Measurements from ENCODE around the gene WDR53. TPM values are rescaled to one million over a fixed set of nuclear protein-coding genes. Genes with fewer than 3 reads are reported as not detected.
"Not testable (repeated sequence)": the region's sequence is repeated elsewhere in the genome, so short reads cannot be mapped to it uniquely, and the experiment has no call there.

WDR53 gene
- total RNA-seq, 2 experiments from 2014 or later: 24.4 to 30.3 TPM

DNA sequence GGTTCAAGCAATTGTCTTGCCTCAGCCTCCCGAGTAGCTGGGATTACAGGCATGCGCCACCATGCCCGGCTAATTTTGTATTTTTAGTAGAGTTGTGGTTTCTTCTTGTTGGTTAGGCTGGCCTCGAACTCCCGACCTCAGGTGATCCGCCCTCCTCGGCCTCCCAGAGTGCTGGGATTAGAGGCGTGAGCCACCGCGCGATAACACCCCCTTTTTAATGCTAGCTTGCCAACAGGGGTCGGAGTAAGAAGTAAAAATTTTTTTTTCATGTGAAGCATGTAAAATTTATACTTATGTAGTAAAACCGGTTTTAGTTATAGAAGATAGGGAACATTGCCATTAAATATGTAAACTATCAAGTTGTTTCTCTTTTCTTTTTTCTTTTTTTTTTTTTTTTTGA lies 2.0 kb upstream of the WDR53 start:
- CTCF ChIA-PET: interaction anchor here (0.7 to 2.3 kb wide), 2 partner anchors 42 to 67 kb away, joined by 5 to 9 read pairs; partner anchors contain the start of gene RNF168
- POLR2A ChIA-PET: not testable (repeated sequence)

DNA sequence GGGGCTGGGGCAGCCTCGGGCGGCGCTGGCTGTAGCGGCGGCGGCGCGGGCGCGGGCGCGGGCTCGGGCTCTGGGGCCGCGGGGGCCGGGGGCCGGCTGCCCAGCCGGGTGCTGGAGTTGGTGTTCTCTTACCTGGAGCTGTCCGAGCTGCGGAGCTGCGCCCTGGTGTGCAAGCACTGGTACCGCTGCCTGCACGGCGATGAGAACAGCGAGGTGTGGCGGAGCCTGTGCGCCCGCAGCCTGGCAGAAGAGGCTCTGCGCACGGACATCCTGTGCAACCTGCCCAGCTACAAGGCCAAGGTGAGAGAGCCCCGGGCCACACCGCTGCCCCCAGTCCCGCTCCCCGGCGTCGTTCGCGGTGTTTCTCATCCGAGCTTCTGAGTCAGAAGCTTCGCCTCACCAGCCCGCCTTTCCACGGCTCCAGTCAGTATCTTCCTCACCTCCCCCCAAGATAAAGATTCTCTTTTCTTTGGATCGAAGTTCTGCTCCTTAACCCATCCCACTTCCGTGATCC lies 706 bp upstream of the WDR53 start:
- CTCF ChIA-PET: interaction anchor here (0.8 to 2.3 kb wide), 4 partner anchors 31 to 373 kb away, joined by 3 to 9 read pairs (median 3); partner anchors contain the start of gene NCBP2
- POLR2A ChIA-PET: interaction anchor here (0.5 to 1.7 kb wide), 7 partner anchors 7 to 364 kb away, joined by 3 to 5 read pairs (median 4); partner anchors contain the start of genes CEP19, DYNLT2B, PIGX and UBXN7

DNA sequence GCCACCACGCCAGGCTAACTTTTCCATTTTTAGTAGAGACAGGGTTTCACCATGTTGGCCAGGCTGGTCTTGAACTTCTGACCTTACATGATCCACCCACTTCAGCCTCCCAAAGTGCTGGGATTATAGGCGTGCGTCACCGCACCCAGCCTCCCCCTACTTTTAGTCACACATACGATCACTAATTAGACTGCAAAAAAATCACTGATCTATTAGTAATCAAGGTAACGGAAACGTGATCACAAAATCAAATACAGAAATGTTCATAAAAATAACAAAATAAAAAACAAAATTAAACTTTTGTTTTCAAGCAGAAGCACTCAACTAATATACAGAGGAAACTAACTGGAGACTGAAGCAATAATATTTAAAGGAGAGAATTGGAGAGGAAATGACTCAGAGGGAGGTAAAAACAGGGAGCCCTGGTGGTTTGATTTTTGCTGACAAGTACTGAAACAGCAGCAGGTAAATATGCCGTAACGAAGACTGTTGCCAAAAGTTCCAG lies 4.6 kb downstream of the WDR53 start:
- POLR2A ChIA-PET: no interaction called here
- CTCF ChIA-PET: no interaction called here

DNA sequence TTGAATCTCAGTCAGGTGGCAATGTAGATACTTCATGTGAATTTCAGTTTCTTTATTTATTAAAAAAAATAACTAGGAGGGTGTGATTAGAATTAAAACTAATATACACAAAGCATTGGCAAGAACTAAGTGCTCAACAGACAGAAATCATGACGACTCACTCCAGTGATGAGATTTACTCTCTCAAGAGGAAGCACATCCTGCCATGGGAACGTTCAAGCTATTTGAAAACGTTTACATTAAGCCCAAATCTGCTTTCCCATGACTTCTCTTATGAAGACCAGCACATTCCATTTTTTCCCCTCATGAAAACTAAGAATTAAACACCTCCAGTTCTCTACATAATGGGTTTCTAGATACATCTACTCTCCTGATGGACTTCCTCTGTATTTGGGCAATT lies 8.5 kb downstream of the WDR53 start:
- POLR2A ChIA-PET: no interaction called here
- CTCF ChIA-PET: no interaction called here

DNA sequence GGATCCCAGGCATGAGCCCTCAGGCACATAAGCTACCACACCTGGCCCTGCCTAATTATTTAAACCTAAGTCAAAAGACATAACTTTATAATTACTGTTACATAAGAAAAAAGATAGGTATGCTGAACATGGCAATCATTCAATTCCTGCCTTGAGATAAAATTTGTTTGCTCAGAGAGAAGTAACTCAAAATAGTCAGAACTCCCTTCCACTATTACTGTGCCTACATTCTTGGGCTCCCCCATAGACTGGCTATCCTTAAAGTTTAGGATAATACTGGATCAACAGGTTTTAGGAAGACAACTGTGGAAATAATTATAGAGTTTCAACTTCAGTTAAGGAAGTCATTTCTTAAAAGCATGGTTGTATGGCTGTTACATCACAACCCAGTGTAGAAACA lies 9.9 kb downstream of the WDR53 start:
- CTCF ChIA-PET: no interaction called here
- POLR2A ChIA-PET: no interaction called here

DNA sequence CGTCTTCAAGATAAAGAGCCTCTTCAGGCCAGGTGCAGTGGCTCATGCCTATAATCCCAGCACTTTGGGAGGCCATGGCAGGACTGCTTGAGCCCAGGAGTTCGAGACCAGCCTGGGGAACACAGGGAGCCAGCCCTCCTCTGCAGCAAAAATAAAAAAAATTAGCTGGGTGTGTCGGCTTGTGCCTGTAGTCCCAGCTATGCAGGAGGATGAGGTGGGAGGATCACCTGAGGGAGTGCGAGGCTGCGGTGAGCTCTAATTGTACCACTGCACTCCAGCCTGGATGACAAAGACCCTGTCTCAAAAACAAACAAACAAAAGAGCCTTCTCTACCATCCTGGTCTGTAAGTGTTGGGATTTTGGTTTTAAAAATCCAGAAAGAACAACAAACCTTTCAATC lies 11.1 kb downstream of the WDR53 start:
- POLR2A ChIA-PET: no interaction called here

DNA sequence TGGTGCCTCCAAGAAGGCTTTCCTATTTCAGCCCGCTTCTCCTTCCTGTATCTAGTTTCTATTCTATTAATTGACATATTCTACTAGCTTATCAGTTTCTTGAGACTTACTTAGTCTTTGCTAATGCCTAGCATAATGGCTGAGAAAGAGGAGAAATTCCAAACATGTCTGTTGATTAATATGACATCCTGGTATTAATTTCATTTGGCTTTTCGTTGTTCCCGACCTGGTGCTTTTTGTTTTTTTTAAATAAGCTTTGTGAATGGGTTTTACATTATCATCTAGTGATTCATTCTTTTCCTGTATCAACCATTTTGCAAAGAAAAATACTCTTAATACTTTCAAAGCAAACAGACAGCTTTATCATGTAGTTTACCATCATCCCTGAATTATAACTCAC lies 13.1 kb downstream of the WDR53 start:
- ChIA-PET POLR2A (no interaction called here), CTCF (interaction anchor here (0.5 to 1.3 kb wide), 3 partner anchors 26 to 374 kb away, joined by 3 read pairs; no protein-coding TSS in a partner anchor)

More for the DNA sequence above, 11.1 kb downstream of the WDR53 start:
- CTCF ChIA-PET: no interaction called here

DNA sequence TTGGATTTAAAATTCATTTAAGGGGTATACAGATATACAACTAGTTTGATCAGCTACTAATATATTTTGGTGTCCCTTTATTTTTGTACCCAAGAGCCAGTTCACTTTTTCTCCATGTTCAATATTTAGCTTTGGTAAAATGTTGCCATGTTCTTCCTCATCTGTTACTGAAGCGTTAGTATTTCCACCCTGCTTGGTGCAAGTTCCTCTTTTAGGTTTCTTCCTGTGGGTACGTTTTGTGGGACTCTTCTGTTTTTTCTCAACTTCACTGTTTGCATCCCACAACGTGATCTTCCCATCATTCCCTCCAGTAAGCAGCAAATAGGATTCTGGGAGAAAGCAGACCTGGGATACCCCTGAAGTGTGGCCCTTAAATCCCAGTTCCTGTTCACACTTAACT lies 14.1 kb downstream of the WDR53 start:
- ChIA-PET POLR2A (interaction anchor here (0.5 kb wide), 1 partner anchor 325 kb away, joined by 7 read pairs; no protein-coding TSS in a partner anchor), CTCF (no interaction called here)

DNA sequence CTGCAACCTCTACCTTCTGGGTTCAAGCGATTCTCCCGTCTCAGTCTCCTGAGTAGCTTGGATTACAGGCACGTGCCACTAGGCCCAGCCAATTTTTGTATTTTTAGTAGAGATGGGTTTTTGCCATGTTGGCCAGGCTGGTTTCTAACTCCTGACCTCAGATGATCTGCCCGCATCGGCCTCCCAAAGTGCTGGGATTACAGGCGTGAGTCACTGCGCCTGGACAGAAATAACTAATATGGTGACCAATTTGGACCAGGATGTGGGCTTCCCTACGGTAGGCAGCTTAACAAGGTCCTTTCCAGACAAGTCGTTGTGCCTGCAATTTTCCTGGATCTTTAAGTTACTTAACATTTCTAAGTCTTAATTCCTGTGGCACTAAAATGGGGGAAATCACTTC lies 14.8 kb downstream of the WDR53 start:
- ChIA-PET CTCF (interaction anchor here (1.2 kb wide), 1 partner anchor 15 kb away, joined by 3 read pairs; no protein-coding TSS in a partner anchor), POLR2A (no interaction called here)

DNA sequence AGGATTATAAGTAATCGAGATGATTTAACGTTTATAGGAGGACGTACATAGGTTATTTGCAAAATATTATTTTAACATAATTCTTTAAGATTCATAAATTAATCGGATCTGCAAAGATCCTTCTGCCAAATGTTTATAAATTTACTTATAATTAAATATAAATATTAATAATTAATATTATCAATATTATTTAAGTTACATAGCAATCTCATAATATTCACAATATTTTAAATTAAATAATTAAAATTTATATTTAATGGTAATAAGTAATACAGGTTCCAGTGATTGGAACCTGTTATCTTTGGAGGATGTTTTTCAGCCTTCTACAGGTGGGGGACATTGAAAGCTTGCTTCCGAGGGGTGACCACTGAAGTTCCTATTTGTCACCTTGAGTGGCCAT lies 16.1 kb downstream of the WDR53 start:
- ChIA-PET POLR2A (no interaction called here), CTCF (interaction anchor here (1.2 kb wide), 1 partner anchor 14 kb away, joined by 3 read pairs; no protein-coding TSS in a partner anchor)

DNA sequence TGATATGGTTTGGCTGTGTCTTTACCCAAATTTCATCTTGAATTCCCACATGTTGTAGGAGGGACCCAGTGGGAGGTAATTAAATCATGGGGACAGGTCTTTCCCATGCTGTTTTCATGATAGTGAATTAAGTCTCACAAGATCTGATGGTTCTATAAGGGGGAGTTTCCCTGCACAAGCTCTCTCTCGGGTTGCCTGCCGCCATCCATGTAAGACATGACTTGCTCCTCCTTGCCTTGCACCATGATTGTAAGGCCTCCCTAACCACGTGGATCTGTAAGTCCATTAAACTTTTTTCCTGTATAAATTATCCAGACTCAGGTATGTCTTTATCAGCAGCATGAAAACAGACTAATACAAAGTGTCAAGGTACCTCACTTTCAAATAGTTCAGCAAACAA lies 18.2 kb downstream of the WDR53 start:
- POLR2A ChIA-PET, CTCF ChIA-PET: not testable (repeated sequence)

DNA sequence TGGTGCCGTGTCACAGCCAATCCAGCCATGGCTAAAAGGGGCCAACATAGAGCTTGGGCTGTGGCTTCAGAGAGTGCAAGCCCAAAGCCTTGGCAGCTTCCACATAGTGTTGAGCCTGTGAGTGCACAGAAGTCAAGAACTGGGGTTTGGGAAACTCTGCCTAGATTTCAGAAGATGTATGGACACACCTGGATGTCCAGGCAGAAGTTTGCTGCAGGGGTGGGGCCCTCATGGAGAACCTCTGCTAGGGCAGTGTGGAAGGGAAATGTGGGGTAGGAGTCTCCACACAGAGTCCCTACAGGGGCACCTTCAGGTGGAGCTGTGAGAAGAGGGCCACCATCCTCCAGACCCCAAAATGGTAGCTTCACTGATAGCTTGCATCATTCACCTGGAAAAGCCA lies 19.0 kb downstream of the WDR53 start:
- CTCF ChIA-PET: interaction anchor here (0.5 kb wide), 1 partner anchor 19 kb away, joined by 3 read pairs; no protein-coding TSS in a partner anchor
- POLR2A ChIA-PET: not testable (repeated sequence)

DNA sequence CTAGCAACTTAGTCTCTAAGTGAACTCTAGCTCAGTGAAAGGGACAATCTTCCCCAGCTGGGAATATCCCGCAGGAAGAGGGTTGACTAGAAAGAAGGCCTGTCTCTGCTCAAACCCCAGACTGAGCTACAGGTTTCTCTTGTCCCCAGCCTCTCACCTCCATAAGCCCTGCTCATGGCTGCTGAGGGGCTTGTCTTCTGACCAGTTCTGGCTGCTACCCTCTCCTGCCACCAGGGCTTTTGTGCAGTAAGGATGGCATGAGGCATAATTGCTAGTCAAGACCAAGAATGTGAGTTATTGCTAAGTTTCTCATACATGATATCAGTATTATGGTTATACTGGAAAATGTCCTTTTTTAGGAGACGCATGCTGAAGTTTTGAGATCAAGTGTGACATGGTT lies 21.3 kb downstream of the WDR53 start:
- POLR2A ChIA-PET: no interaction called here
- CTCF ChIA-PET: interaction anchor here (0.6 kb wide), 1 partner anchor 239 kb away, joined by 4 read pairs; no protein-coding TSS in a partner anchor

DNA sequence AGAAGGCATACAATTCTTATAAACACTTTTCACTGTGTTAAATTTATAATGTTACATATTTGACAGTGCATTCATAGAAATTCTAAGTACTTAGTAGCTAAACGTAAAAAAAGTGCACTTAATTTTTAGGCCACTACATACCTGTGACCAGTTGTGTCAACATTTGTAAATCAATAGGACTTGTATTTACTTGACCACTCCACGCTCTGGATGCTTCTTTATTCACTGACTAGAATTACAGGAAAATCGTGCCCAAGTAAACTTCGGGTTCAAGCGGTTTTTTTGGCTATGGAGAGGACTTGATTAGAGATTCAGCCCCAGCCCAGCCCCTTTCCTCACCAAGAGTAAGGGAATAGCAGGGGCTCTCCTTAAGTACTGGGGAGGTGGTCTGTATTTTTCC lies 21.8 kb downstream of the WDR53 start:
- POLR2A ChIA-PET: no interaction called here
- CTCF ChIA-PET: interaction anchor here (0.6 kb wide), 1 partner anchor 239 kb away, joined by 4 read pairs; no protein-coding TSS in a partner anchor

DNA sequence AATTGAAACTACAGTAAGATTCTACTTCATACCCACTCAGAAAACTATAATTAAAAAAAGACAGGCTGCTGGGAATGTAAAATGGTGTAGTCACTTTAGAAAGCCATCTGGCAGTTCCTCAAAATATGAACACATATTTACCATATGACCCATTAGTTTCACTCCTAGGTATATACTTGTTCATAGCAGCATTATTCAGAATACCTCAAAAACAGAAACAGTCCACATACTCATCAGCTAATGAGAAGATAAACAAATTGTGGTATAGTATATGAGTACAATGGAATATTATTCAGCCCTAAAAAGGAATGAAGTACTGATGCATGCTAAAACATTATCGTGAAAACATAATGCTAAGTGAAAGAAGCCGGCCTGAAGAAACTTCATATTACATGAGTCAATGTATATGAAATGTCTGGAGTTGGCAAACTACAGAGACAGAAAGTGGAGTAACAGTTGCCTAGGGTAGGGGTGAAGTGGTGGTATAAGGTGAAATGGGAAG lies 23.8 kb downstream of the WDR53 start:
- ChIA-PET POLR2A (no interaction called here), CTCF (interaction anchor here (0.5 to 1.0 kb wide), 2 partner anchors 16 to 47 kb away, joined by 3 to 4 read pairs; no protein-coding TSS in a partner anchor)

DNA sequence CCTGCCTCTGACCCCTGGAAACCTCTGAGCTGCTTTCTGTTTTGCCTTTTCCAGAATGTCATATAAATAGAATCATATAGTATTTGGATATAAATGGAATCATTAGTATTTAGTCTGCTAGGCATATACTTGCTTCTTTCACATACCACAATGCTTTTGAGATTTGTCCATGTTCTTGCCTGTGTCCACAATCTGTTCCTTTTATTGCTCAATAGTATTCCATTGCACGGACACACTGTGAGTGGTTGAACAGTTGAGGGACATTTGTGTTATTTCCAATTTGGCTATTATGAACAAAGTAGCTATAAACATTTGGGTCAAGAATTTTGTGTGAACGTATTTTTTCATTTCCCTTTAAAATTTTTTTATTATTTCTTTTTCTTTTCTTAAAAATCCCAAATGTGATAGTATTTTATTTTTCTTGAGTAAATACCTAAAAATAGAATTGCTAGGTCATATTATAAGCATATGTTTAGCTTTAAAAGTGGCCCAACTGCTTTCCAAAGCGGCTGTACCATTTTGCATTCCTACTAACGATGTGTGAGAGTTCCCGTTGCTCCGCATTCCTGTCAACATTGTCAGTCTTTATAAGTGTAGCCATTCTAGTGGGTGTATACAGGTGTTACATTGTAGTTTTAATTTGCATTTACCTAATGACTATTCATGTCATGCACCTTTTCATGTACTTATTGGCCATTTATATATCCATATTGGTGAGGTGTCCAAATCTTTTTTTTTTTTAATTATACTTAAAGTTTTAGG lies 26.5 kb downstream of the WDR53 start:
- POLR2A ChIA-PET: no interaction called here
- CTCF ChIA-PET: interaction anchor here (1.5 kb wide), 1 partner anchor 13 kb away, joined by 6 read pairs; no protein-coding TSS in a partner anchor

DNA sequence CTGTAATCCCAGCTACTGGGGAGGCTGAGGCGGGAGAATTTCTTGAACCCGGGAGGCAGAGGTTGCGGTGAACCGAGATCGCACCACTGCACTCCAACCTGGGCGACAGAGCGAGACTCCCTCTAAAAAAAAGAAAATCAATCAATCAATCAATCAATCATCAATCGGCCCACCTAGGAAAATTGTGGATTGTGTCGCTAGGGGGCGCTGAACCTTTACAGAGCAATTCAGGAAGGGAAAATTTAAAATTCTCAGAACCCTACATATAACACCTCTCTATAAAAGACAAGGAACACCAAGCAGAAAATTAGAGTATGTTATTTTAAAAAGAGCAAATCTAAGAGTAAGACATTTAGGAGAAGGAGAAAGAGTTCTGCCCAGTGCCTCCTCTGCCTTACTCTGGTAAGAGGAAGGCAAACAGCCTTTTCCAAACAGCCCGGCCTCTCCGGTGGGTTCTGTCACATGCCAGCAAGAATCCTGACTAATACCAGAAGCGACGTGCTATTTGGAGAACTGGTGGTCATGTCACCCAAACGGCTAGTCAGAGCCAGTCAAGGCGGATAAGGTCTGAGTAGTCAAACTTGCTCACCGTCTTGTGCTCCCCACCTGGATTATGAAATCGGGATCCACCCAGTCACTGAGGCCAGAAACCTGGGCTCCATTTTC lies 30.9 kb downstream of the WDR53 start:
- CTCF ChIA-PET: interaction anchor here (0.7 to 1.4 kb wide), 4 partner anchors 9 to 44 kb away, joined by 3 to 4 read pairs (median 3); partner anchors contain the start of genes FBXO45 and WDR53
- POLR2A ChIA-PET: no interaction called here

DNA sequence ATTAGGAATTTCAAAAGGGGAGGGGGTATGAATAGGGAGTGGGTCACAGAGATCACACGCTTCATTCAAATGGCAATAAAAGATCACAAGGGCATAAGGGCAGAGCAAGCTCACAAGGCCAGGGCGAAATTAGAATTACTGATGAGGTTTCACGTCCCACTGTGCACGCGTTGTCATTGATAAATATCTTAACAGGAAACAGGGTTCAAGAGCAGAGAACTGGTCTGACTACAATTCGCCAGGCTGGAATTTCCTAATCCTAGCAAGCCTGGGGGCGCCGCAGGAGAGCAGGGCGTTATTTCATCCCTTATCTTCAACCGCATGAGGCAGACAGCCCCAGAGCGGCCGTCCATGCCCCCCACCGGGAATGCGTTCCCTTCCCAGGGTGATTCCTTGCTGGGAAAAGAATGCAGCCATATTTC lies 35.1 kb downstream of the WDR53 start:
- ChIA-PET POLR2A (no interaction called here), CTCF (no interaction called here)

DNA sequence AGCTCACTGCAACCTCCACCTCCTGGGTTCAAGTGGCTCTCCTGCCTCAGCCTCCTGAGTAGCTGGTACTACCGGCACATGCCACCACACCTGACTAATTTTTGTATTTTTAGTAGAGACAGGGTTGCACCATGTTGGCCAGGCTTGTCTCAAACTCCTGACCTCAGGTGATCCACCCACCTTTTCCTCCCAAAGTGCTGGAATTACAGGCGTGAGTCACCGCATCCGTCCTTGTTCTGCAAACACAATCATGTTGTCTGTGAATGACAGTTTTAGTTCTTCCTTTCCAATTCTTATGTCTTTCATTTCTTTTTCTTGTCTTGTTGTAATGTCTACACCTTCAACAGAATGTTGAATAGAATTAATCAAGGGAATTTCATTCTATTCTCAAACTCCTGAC lies 36.9 kb downstream of the WDR53 start:
- ChIA-PET CTCF (interaction anchor here (0.6 kb wide), 1 partner anchor 252 kb away, joined by 3 read pairs; no protein-coding TSS in a partner anchor), POLR2A (no interaction called here)

Data from activated CD8-positive, alpha-beta memory T cell treated with anti-CD3 and anti-CD28 coated beads for 36 hours (primary cell).